ENCODE measurements around the gene CACNA2D3. TPM values are rescaled to one million over a fixed set of nuclear protein-coding genes. Genes with fewer than 3 reads are reported as not detected.
"Not testable (repeated sequence)": the region's sequence is repeated elsewhere in the genome, so short reads cannot be mapped to it uniquely, and the experiment has no call there.

The CACNA2D3 gene
- total RNA-seq, 1 donor from 2014 or later: 10.0 TPM

DNA sequence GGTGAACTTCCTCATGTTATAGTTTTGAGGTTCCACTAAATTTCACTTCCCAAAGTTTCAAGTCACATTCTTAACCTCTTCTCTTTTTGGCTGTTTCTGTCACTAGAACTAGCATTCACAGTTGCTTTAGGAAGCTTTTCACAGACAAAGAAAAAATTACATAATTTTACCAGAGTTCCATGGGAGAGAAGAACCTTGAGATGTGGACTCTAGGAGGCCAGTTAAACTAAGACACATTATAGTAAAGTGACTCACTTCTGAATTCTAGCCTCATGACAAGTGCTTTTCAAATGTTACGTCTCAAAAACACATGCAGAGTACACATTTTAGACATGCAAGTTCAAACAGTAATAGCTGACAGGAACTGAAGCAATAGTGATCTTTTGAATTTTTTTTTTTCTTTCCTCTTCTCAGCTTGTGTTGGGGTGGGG is 845.4 kb downstream of the CACNA2D3 start:
- TF ChIP-seq, protein P1, sequence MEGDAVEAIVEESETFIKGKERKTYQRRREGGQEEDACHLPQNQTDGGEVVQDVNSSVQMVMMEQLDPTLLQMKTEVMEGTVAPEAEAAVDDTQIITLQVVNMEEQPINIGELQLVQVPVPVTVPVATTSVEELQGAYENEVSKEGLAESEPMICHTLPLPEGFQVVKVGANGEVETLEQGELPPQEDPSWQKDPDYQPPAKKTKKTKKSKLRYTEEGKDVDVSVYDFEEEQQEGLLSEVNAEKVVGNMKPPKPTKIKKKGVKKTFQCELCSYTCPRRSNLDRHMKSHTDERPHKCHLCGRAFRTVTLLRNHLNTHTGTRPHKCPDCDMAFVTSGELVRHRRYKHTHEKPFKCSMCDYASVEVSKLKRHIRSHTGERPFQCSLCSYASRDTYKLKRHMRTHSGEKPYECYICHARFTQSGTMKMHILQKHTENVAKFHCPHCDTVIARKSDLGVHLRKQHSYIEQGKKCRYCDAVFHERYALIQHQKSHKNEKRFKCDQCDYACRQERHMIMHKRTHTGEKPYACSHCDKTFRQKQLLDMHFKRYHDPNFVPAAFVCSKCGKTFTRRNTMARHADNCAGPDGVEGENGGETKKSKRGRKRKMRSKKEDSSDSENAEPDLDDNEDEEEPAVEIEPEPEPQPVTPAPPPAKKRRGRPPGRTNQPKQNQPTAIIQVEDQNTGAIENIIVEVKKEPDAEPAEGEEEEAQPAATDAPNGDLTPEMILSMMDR (IDR thresholded peaks at IDR 0.05; ENCODE audit: partially characterized antibody, unreplicated experiment): no peak
- no peak for DNase-seq
- H3K36me3 Mint-ChIP-seq (ENCODE audit: unreplicated experiment): no peaks in the 10 kb centered on the region
- no peak overlapping the region for H3K27ac Mint-ChIP-seq (ENCODE audit: unreplicated experiment)
- no peak overlapping the region for H3K4me3 Mint-ChIP-seq (ENCODE audit: unreplicated experiment)
- peaks cover 44% of the 10 kb centered on the region for H3K4me1 Mint-ChIP-seq (ENCODE audit: low read depth, unreplicated experiment)
- H3K9me3 Mint-ChIP-seq (ENCODE audit: unreplicated experiment): peaks cover 9% of the 10 kb centered on the region
- peaks cover 9% of the 10 kb centered on the region for H3K27me3 Mint-ChIP-seq (ENCODE audit: unreplicated experiment)

DNA sequence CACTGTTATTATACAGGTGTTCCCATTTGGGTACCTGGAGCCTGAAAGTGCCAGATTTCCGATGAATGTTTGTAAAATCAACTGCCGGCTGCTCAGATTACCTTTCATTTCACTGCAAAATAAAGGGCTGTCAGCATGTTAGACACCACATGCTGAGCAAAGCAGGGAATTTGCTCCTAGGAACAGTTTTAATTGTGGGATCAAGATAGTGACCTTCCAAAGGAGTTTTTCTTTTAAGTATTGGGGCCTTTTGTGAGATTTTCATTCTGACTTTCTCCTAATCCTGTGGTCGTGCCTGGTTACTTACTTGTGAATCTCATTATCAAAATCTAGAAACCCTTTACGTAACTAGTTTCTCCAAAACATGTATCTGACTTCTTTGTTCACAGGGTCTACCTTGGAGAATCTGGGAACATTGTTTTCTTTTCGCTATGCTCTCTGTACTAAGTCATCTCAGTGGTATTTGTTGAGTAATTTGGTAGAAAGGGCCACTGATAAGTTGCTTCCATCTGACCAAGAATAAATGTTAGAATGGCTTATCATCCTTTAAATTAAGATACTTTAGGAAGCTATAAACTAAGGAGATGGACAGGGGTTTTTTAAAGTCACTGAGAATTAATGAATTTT is 846.3 kb downstream of the CACNA2D3 start:
- TF ChIP-seq, protein P1 (IDR thresholded peaks at IDR 0.05; ENCODE audit: partially characterized antibody, unreplicated experiment): no peak
- H3K4me1 Mint-ChIP-seq (ENCODE audit: low read depth, unreplicated experiment): peaks cover 43% of the 10 kb centered on the region
- H3K9me3 Mint-ChIP-seq (ENCODE audit: unreplicated experiment): peaks cover 9% of the 10 kb centered on the region
- no peak overlapping the region for H3K4me3 Mint-ChIP-seq (ENCODE audit: unreplicated experiment)
- no peak overlapping the region for H3K27ac Mint-ChIP-seq (ENCODE audit: unreplicated experiment)
- no peak for DNase-seq
- H3K36me3 Mint-ChIP-seq (ENCODE audit: unreplicated experiment): no peaks in the 10 kb centered on the region
- H3K27me3 Mint-ChIP-seq (ENCODE audit: unreplicated experiment): peaks cover 9% of the 10 kb centered on the region

DNA sequence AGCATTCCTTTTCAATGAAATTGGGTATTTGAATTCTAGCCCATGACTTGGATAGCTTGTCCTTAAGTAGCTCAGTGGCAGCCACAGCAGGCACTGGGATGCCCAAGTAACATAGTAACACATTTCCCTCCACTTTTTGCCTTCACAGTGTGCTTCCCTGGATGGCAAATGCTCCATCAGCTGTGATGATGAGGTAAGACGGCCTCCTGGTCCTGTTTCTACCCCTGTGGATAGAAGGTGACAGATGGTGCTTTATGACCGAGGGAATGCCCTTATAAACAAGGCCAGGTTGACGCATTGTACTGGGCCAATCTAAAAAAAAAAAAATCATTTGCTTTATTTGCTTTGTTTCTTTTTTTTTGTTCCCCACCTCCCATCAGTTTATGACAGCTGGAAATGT is 847.3 kb downstream of the CACNA2D3 start:
- Mint-ChIP-seq H3K4me3 (ENCODE audit: unreplicated experiment) (no peak overlapping the region), H3K36me3 (ENCODE audit: unreplicated experiment) (no peaks in the 10 kb centered on the region), H3K9me3 (ENCODE audit: unreplicated experiment) (peaks cover 9% of the 10 kb centered on the region), H3K27ac (ENCODE audit: unreplicated experiment) (no peak overlapping the region), H3K27me3 (ENCODE audit: unreplicated experiment) (peaks cover 9% of the 10 kb centered on the region), H3K4me1 (ENCODE audit: low read depth, unreplicated experiment) (peaks cover 33% of the 10 kb centered on the region)
- TF ChIP-seq, protein P1 (IDR thresholded peaks at IDR 0.05; ENCODE audit: partially characterized antibody, unreplicated experiment): no peak
- DNase-seq: no peak

DNA sequence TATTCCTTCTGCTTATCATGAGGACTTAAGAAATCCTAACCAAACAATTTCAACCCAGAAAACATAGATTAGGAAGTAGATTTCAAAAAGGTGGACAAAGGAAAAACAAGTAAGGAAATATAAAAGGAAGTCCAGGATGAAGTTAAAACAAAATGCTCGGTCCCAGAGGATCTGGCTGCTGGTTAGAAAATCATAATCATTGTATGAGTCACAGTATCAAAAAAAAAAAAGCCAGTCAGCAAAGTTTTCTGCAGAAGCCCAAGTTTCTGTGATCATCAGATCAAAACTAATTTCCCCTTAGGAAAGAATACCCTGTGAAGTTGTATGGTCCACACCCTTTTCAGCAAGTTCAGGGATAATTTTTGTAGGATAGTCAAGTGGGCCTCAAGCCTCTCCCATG is 848.5 kb downstream of the CACNA2D3 start:
- peaks cover 4% of the 10 kb centered on the region for H3K27me3 Mint-ChIP-seq (ENCODE audit: unreplicated experiment)
- no peaks in the 10 kb centered on the region for H3K36me3 Mint-ChIP-seq (ENCODE audit: unreplicated experiment)
- no peak overlapping the region for H3K4me3 Mint-ChIP-seq (ENCODE audit: unreplicated experiment)
- TF ChIP-seq, protein P1 (IDR thresholded peaks at IDR 0.05; ENCODE audit: partially characterized antibody, unreplicated experiment): no peak
- DNase-seq: no peak
- peaks cover 6% of the 10 kb centered on the region for H3K9me3 Mint-ChIP-seq (ENCODE audit: unreplicated experiment)
- H3K27ac Mint-ChIP-seq (ENCODE audit: unreplicated experiment): no peak overlapping the region
- peaks cover 30% of the 10 kb centered on the region for H3K4me1 Mint-ChIP-seq (ENCODE audit: low read depth, unreplicated experiment)

DNA sequence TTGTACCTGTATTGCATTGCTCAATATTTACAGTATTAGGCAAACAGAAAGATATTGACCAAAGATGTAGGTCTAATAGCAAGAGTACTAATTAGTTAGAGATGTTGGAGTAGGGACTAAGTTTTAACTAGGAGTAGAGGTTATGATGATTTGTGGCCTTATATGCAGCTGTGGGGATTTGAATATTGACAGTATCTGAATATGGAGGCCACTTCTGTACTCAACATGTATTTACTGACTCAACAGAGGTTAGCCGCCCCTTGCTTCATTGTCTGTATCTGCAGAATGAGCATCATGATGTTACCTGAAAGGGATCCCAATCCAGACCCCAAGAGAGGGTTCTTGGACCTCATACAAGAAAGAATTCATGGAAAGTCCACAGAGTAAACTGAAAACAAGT is 855.1 kb downstream of the CACNA2D3 start:
- Mint-ChIP-seq H3K27ac (ENCODE audit: unreplicated experiment) (no peak overlapping the region), H3K4me1 (ENCODE audit: low read depth, unreplicated experiment) (peaks cover 4% of the 10 kb centered on the region), H3K36me3 (ENCODE audit: unreplicated experiment) (no peaks in the 10 kb centered on the region), H3K27me3 (ENCODE audit: unreplicated experiment) (no peaks in the 10 kb centered on the region), H3K4me3 (ENCODE audit: unreplicated experiment) (no peak overlapping the region), H3K9me3 (ENCODE audit: unreplicated experiment) (no peaks in the 10 kb centered on the region)
- no peak for DNase-seq
- TF ChIP-seq, protein P1 (IDR thresholded peaks at IDR 0.05; ENCODE audit: partially characterized antibody, unreplicated experiment): no peak

DNA sequence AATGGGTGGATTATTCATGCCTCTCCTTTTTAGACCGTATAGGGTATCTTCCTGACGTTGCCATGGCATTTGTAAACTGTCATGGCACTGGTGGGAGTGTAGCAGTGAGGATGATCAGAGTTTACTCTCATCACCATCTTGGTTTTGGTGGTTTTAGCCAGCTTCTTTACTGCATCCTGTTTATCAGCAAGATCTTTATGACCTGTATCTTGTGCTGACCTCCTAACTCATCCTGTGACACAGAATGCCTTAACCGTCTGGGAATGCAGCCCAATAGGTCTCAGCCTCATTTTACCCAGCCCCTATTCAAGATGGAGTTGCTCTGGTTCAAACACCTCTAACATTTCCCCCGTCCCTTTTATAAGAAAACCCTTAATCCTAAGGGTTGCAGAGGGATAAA is 855.6 kb downstream of the CACNA2D3 start:
- H3K27me3 Mint-ChIP-seq (ENCODE audit: unreplicated experiment): not testable (repeated sequence)

More for the DNA sequence above, 855.6 kb downstream of the CACNA2D3 start:
- DNase-seq; H3K9me3 Mint-ChIP-seq (ENCODE audit: unreplicated experiment); H3K27ac Mint-ChIP-seq (ENCODE audit: unreplicated experiment); H3K4me1 Mint-ChIP-seq (ENCODE audit: low read depth, unreplicated experiment); H3K4me3 Mint-ChIP-seq (ENCODE audit: unreplicated experiment); H3K36me3 Mint-ChIP-seq (ENCODE audit: unreplicated experiment): not testable (repeated sequence)
